Stimulated activated CD8-positive, alpha-beta memory T cell treated with anti-CD3 and anti-CD28 coated beads, Interleukin-12 subunit alpha, Interleukin-12 subunit beta, amount 100 ng/mL, for 24 hours (primary cell): ENCODE results near the gene SLC4A1AP.

Experiments used
- DNase-seq: peaks from one replicate; pipeline ENCODE4 v3.0.0-alpha.2; 2020; ENCODE audit errors: extremely low read depth

The SLC4A1AP gene

GRCh38 chr2:27741673-27742072, 78.0 kb downstream of the SLC4A1AP start:
- no peak for DNase-seq

- no peak for DNase-seq
Observed at GRCh38 chr2:27742571-27742970, 78.9 kb downstream of the SLC4A1AP start.
